HG02759 (cell line): ENCODE data around the gene DISP1.
"Not testable (repeated sequence)": the region's sequence is repeated elsewhere in the genome, so short reads cannot be mapped to it uniquely, and the experiment has no call there.

Experiments used
- ATAC-seq: cut with Tn5 transposase; IDR thresholded peaks from one replicate; pipeline ENCODE4 v1.9.1; 2021; ENCODE audit warnings: mild to moderate bottlenecking, moderate library complexity; ENCODE audit not compliant: unreplicated experiment

Gene DISP1

DNA sequence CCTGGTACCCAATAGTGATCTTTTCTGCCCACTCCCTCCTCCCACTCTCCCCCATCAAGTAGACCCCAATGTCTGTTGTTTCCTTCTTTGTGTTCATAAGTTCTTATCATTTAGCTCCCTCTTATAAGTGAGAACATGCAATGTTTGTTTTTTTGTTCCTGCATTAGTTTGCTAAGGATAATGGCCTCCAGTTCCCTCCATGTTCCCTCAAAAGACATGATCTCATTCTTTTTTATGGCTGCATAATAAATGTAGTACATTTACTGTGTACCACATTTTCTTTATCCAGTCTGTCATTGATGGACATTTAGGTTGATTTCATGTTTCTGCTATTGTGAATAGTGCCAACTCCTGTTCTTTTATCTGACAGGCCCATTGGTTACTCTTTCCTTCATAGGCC, 35.7 kb downstream of the DISP1 start:
- not testable (repeated sequence) for ATAC-seq

DNA sequence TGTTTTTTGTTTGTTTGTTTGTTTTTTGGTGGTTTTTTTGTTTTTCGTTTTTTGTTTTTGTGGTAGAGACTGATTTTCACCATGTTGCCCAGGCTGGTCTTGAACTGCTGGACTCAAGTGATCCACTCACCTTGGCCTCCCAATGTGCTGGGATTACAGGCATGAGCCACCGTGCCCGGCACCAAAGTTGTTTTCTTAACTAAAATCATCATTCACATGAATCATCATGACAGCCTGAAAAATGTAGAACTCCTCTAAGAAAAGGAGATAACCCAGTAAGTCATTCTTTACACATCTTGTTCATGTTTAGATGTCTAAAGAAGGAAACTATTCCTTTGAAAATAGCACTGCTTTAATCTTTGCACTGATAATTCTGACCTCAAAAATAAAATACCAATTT, 37.5 kb downstream of the DISP1 start:
- ATAC-seq: no peak

DNA sequence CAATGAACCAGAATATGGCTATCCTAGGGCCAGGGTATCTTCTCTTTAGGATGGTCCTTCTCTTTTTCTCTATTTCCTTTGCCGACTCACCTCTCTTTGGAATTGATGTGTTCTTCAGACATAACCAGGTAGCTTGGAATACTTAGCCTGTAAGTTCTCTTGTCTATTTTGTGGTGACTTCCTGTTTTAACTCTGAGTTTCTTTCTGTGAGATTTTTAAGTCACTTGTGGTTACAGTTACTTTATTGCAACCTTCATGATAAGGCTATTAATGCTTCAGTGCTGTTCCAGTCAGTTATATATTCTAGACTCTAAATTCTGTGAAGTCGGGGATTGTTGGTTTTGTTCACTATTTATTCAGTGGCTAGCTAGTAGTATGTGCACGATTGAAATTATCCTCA, 46.2 kb downstream of the DISP1 start:
- no peak for ATAC-seq
